Adrenal gland (tissue), 12 donors: ENCODE measurements around the gene XRCC5. TPM values are rescaled to one million over a fixed set of nuclear protein-coding genes. Genes with fewer than 3 reads are reported as not detected.
"Not testable (repeated sequence)": the region's sequence is repeated elsewhere in the genome, so short reads cannot be mapped to it uniquely, and the experiment has no call there.

Experiments
- DNase-seq, 7 donors: peaks; one replicate each; pipeline ENCODE4 v3.0.0-alpha.2; 2019 to 2020
- H3K27ac ChIP-seq, 5 donors: fragments of 200-600 bp; sonication (generic) in 4 of 5; 1 replicate in 3 of 5; 2 replicates in 2 of 5; pipeline versions ENCODE4 v1.5.1 to v1.8.0; 2016 to 2020; ENCODE audit warnings: mild to moderate bottlenecking in 1 of 5
- H3K27me3 ChIP-seq: fragments of 200-600 bp; 2 replicates; pipeline ENCODE4 v1.8.0; 2021
- H3K36me3 ChIP-seq, 2 donors: fragments of 200-600 bp; replicated peaks in 1 of 2; 1 replicate in 1 of 2; 2 replicates in 1 of 2; pipeline versions ENCODE4 v1.5.1 to v1.8.0; 2018 to 2022
- H3K4me1 ChIP-seq, 2 donors: fragments of 200-600 bp; replicated peaks in 1 of 2; 1 replicate in 1 of 2; 2 replicates in 1 of 2; pipeline versions ENCODE4 v1.5.1 to v1.8.0; 2018 to 2021
- H3K4me3 ChIP-seq, 4 donors: fragments of 200-600 bp; sonication (generic) in 3 of 4; one replicate each; pipeline ENCODE4 v1.5.1; 2016 to 2018
- H3K9me3 ChIP-seq, 3 donors: fragments of 200-600 bp; sonication (generic) in 1 of 3; replicated peaks in 1 of 3; 1 replicate in 2 of 3; 2 replicates in 1 of 3; pipeline versions ENCODE4 v1.5.1 to v1.8.0; 2016 to 2021
- POLR2A ChIP-seq, 2 donors: fragments of 450-650 bp; IDR thresholded peaks; one replicate each; pipeline ENCODE4 v1.6.1; 2017; ENCODE audit warnings: antibody characterized with exemption in 2 of 2, mild to moderate bottlenecking in 2 of 2, moderate library complexity in 1 of 2
- WGBS, 4 donors: extraction: QIAGEN DNeasy Blood & Tissue Kit in 2 of 4; methylation state at CpG; one replicate each; pipeline versions ENCODE4 v1.1.5 to v1.1.7; 2013 to 2017; 5-methylcytosine and 5-hydroxymethylcytosine counted together
- intact Hi-C, 2 donors: fragments of 100-400 bp; cut with DNase I; formaldehyde crosslinking; loops; one replicate each; pipeline versions ENCODE4 v1.14.1 to v1.15.0; 2022 to 2023
- polyA plus RNA-seq, 3 donors: library from polyadenylated mRNA; stranded (reverse); fragments of 200-250 nt in 2 of 3; fragments of 350-450 nt in 1 of 3; fragmentation: Illumina TruSeq in 1 of 3; extraction: RNeasy Lipid Tissue Mini Kit (QIAGEN cat#74804) in 1 of 3; gene quantifications; one replicate each; pipeline ENCODE4 v1.2.3, GENCODE V29; 2013 to 2014
- total RNA-seq, 9 donors: library from RNA; depleted of rRNA in 4 of 9; stranded (reverse); fragments of >200 nt in 4 of 9; fragments of 120-200 nt in 1 of 9; fragmentation: NEBNext Ultra II Directional in 1 of 9; extraction: Animal tissue kit (Norgen Biotek cat#: 25700) in 1 of 9; gene quantifications; one replicate each; pipeline versions ENCODE4 v1.1.0 to v1.2.4, GENCODE V29; 2013 to 2023
- TF ChIP-seq, protein P1 (sequence below), 6 experiments: fragments of 450-650 bp in 4 of 6; fragments of 200-600 bp in 2 of 6; sonication (generic) in 1 of 6; IDR thresholded peaks; 1 replicate in 5 of 6; 2 replicates in 1 of 6; pipeline versions ENCODE4 v1.5.1 to v1.8.0; 2016 to 2021; ENCODE audit warnings: antibody characterized with exemption in 6 of 6, mild to moderate bottlenecking in 2 of 6, moderate library complexity in 1 of 6
- donor health status: healthy with polysubstance abuse.
- donor health status: Bipolar disorder and iron deficiency.
- donor health status: DM: yes; HTN: yes; CAD: no.
- donor health status: DM: no; HTN: no; CAD: no.
- donor health status: DM: no; HTN: no; CAD: no.
- donor health status: DM: yes; HTN: yes; CAD: no.

XRCC5 gene
- total and polyA plus RNA-seq, 12 donors = 58.4 to 224 (median 158) TPM

DNA sequence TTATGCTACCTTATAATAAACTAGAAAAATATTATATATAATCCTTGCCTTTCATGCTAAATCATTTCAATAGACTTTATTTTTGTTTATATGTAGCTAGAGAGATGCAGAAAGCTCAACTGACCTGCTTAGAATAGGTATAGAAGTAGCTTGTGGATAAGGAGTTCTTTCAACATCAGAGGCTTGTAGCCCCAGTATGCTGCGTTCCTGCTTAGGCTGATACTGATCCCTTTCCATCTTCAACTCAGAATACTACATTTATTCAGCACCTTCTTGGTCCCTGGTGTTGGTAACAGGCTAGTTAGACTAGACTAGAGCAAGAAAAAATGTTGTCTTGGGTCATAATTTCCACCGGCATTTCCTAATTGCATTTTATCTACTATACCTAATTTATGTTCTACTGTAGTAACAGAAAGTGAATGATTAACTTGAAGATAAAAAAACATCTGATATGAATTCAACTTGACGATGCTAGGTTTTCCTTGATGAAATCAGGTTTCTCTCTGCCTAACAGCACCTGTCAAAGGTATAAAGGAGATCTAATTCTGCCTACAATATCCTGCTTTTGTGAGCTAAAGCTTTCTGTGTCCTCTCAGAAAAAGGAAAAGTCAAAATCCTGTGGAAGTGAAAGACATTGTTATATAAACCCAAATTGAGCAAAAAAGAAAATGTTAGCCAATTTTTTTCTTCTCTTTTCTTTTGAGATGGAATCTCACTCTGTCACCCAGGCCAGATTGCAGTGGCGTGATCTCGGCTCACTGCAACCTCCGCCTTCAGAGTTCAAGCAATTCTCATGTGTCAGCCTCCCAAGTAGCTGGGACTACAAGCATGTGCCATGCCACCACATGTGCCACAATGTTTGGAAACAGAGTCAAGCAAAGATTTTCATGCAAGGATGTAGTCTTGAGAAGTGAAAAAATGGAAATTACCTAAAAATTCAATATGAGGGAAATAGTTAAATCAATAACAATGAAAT is 33.4 kb upstream of the XRCC5 start:
- H3K9me3 ChIP-seq = no peaks in the 10 kb centered on the region
- H3K27ac ChIP-seq = no peak overlapping the region
- H3K36me3 ChIP-seq = no peaks in the 10 kb centered on the region
- no peak overlapping the region for H3K4me3 ChIP-seq
- DNase-seq = no peak
- peaks cover under 1% of the 10 kb centered on the region in 2 donors for H3K4me1 ChIP-seq
- no peak for TF ChIP-seq POLR2A (IDR thresholded peaks at IDR 0.05)
- TF ChIP-seq, protein P1, sequence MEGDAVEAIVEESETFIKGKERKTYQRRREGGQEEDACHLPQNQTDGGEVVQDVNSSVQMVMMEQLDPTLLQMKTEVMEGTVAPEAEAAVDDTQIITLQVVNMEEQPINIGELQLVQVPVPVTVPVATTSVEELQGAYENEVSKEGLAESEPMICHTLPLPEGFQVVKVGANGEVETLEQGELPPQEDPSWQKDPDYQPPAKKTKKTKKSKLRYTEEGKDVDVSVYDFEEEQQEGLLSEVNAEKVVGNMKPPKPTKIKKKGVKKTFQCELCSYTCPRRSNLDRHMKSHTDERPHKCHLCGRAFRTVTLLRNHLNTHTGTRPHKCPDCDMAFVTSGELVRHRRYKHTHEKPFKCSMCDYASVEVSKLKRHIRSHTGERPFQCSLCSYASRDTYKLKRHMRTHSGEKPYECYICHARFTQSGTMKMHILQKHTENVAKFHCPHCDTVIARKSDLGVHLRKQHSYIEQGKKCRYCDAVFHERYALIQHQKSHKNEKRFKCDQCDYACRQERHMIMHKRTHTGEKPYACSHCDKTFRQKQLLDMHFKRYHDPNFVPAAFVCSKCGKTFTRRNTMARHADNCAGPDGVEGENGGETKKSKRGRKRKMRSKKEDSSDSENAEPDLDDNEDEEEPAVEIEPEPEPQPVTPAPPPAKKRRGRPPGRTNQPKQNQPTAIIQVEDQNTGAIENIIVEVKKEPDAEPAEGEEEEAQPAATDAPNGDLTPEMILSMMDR (IDR thresholded peaks at IDR 0.05) = no peak
- WGBS, 4 donors = 81 to 86% (median 85%) methylated on average over 6 of the region's 6 CpGs
- intact Hi-C loops = no loop called here
- no peaks in the 10 kb centered on the region for H3K27me3 ChIP-seq

DNA sequence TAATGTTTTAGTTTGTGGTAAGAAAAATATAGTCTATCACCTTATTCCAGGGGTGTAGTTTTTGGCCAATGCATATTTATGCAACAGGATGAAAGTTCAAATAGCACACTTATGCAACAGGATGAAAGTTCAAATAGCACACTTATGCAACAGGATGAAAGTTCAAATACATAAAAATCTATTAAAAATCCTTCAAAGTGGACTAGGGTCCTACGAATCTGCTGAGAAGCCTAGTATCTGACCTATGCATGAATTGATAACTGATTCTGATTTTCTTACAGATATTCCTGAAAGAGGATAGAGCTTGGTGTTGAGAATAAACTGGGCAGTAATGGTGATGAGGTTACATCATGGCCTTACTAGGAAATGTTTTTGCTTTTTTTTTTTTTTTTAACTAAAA is 30.4 kb upstream of the XRCC5 start:
- TF ChIP-seq POLR2A (IDR thresholded peaks at IDR 0.05) = no peak
- TF ChIP-seq, protein P1 (IDR thresholded peaks at IDR 0.05) = no peak
- H3K4me1 ChIP-seq = peaks cover 7 to 10% of the 10 kb centered on the region in 2 donors
- WGBS, 4 donors = 34 to 54% (median 45%) methylated on average over 1 of the region's 1 CpG
- intact Hi-C loops = no loop called here
- H3K36me3 ChIP-seq = no peaks in the 10 kb centered on the region
- no peaks in the 10 kb centered on the region for H3K27me3 ChIP-seq
- H3K9me3 ChIP-seq = no peaks in the 10 kb centered on the region
- no peak overlapping the region for H3K27ac ChIP-seq
- H3K4me3 ChIP-seq = no peak overlapping the region
- no peak for DNase-seq

DNA sequence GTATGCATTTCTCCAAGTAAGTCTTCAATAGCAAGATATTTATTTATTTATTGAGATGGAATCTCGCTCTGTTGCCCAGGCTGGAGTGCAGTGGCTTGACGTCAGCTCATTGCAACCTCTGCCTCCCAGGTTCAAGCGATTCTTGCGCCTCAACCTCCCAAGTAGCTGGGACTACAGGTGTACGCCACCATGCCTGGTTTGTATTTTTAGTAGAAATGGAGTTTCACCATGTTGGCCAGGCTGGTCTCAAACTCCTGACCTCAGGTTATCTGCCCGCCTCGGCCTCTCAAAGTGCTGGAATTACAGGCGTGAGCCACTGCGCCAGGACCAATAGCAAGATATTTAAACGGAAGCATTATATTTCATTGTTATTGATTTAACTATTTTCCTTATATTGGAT is 29.1 kb upstream of the XRCC5 start:
- H3K27ac ChIP-seq, H3K27me3 ChIP-seq, H3K4me1 ChIP-seq, H3K36me3 ChIP-seq, DNase-seq, H3K9me3 ChIP-seq, H3K4me3 ChIP-seq, intact Hi-C loops: not testable (repeated sequence)
- 95 to 98% (median 98%) methylated on average over 10 of the region's 10 CpGs for WGBS, 4 donors

DNA sequence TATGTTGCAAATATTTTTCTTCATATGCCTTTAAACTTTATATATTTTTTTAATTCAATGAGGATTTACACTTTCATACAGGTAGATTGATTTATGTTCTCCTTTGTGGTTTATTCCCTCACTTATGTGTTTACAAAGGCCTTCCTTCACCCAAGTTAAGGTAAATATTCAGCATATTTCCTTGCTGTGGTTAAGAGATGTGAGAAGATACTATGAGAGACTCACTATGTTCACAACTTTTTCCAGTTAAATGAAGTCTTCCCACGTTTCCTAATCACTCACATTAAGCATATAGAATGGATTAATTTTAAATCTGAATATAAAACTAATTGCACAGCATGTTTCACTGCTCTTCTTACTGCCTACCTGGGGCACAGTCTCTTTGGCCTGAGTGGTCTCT is 28.1 kb upstream of the XRCC5 start:
- H3K27ac ChIP-seq = peak overlapping the region in 1 of 5 donors; percentile 39
- intact Hi-C loops = no loop called here
- no peak for TF ChIP-seq POLR2A (IDR thresholded peaks at IDR 0.05)
- TF ChIP-seq, protein P1 (IDR thresholded peaks at IDR 0.05) = no peak

More for the DNA sequence above, 28.1 kb upstream of the XRCC5 start:
- Histone ChIP-seq H3K27me3 (no peaks in the 10 kb centered on the region), H3K9me3 (no peaks in the 10 kb centered on the region), H3K4me3 (peak overlapping the region in 2 of 4 donors; percentile 10 to 66), H3K4me1 (peaks cover 7 to 10% of the 10 kb centered on the region in 2 donors), H3K36me3 (no peaks in the 10 kb centered on the region)
- no peak for DNase-seq
- WGBS, 4 donors = 18 to 28% (median 24%) methylated on average over 1 of the region's 1 CpG
